ENCODE results near the gene TRAF6.

- no peak for TF ChIP-seq POLR2A (IDR thresholded peaks at IDR 0.05; ENCODE audit: low read length)
- no peak for TF ChIP-seq GATA1 (IDR thresholded peaks at IDR 0.05; ENCODE audit: low read depth, low read length)
Observed at GRCh38 chr11:36550385-36551115, 40.5 kb upstream of the TRAF6 start.

Measured in erythroblast (primary cell).